Activated T-cell treated with anti-CD3 and anti-CD28 coated beads, Interleukin-2, amount 50 U/mL, for 24 hours (primary cell): Measurements from ENCODE around the gene MBL2.

Experiments used
- DNase-seq: peaks from one replicate; pipeline ENCODE4 v3.0.0-alpha.2; 2020
- H3K27ac Mint-ChIP-seq: 2 replicates; pipeline ENCODE4 v1.8.0; 2020; ENCODE audit warnings: mild to moderate bottlenecking, mixed read lengths
- H3K27me3 Mint-ChIP-seq: 2 replicates; pipeline ENCODE4 v1.8.0; 2020; ENCODE audit warnings: mixed read lengths
- H3K36me3 Mint-ChIP-seq: 2 replicates; pipeline ENCODE4 v1.8.0; 2020; ENCODE audit warnings: low read depth, mixed read lengths
- H3K4me1 Mint-ChIP-seq: 2 replicates; pipeline ENCODE4 v1.8.0; 2020; ENCODE audit warnings: low read depth, mixed read lengths
- H3K4me3 Mint-ChIP-seq: 2 replicates; pipeline ENCODE4 v1.8.0; 2020; ENCODE audit warnings: mild to moderate bottlenecking, moderate library complexity, mixed read lengths
- H3K9me3 Mint-ChIP-seq: 2 replicates; pipeline ENCODE4 v1.8.0; 2020; ENCODE audit warnings: mixed read lengths

Gene MBL2

GRCh38 chr10:52772623-52773022 lies at the start of gene MBL2:
Gene MBL2, minus strand, starts transcription at chr10:52772784. Its CDS starts 1,149 bp downstream, at chr10:52771635.
- H3K4me3 Mint-ChIP-seq: no peak within 1 kb of the TSS
- DNase-seq: no peak
- no peaks in the 10 kb centered on the region for H3K27me3 Mint-ChIP-seq
- no peaks in the 10 kb centered on the region for H3K9me3 Mint-ChIP-seq
- H3K36me3 Mint-ChIP-seq: no peaks in the 10 kb centered on the region
- no peaks in the 10 kb centered on the region for H3K4me1 Mint-ChIP-seq
- no peak within 1 kb of the TSS for H3K27ac Mint-ChIP-seq

GRCh38 chr10:52820309-52820708 lies 47.7 kb upstream of the MBL2 start:
- no peak for DNase-seq
- Mint-ChIP-seq H3K27ac (no peak overlapping the region), H3K4me1 (no peaks in the 10 kb centered on the region), H3K27me3 (no peaks in the 10 kb centered on the region), H3K9me3 (no peaks in the 10 kb centered on the region), H3K4me3 (no peak overlapping the region), H3K36me3 (no peaks in the 10 kb centered on the region)

GRCh38 chr10:52818019-52818418 lies 45.4 kb upstream of the MBL2 start:
- no peak for DNase-seq
- H3K27ac Mint-ChIP-seq: no peak overlapping the region
- no peaks in the 10 kb centered on the region for H3K27me3 Mint-ChIP-seq
- H3K9me3 Mint-ChIP-seq: no peaks in the 10 kb centered on the region
- H3K36me3 Mint-ChIP-seq: no peaks in the 10 kb centered on the region
- H3K4me1 Mint-ChIP-seq: no peaks in the 10 kb centered on the region
- H3K4me3 Mint-ChIP-seq: no peak overlapping the region

GRCh38 chr10:52814506-52814905 lies 41.9 kb upstream of the MBL2 start:
- H3K36me3 Mint-ChIP-seq: no peaks in the 10 kb centered on the region
- no peaks in the 10 kb centered on the region for H3K27me3 Mint-ChIP-seq
- no peak for DNase-seq
- H3K27ac Mint-ChIP-seq: no peak overlapping the region
- no peaks in the 10 kb centered on the region for H3K4me1 Mint-ChIP-seq
- H3K4me3 Mint-ChIP-seq: no peak overlapping the region
- H3K9me3 Mint-ChIP-seq: no peaks in the 10 kb centered on the region

DNA sequence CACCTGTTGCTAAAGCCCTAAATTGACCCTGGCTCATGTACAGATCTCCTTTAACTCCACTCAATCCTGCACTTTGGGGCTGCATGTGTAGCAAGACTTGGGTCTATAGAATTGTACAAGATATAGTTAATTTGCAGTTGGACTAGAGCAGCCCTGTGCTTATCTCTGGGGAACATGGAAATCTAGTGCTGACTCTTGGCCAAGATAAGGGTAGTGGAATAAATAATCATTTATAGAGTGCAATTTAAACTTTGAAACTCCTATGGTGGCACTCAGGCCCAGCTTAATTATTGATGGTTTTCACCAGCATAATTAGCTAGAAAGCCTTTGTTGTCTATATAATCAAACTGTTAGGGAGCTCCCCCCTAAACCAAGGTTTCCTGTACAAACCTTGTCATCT lies 39.2 kb upstream of the MBL2 start:
- no peak overlapping the region for H3K4me3 Mint-ChIP-seq
- no peak overlapping the region for H3K27ac Mint-ChIP-seq
- H3K4me1 Mint-ChIP-seq: no peaks in the 10 kb centered on the region
- DNase-seq: no peak
- no peaks in the 10 kb centered on the region for H3K36me3 Mint-ChIP-seq
- no peaks in the 10 kb centered on the region for H3K27me3 Mint-ChIP-seq
- no peaks in the 10 kb centered on the region for H3K9me3 Mint-ChIP-seq

GRCh38 chr10:52810761-52811160 lies 38.2 kb upstream of the MBL2 start:
- Mint-ChIP-seq H3K36me3 (no peaks in the 10 kb centered on the region), H3K27ac (no peak overlapping the region), H3K9me3 (peaks cover 4% of the 10 kb centered on the region), H3K4me3 (no peak overlapping the region), H3K27me3 (no peaks in the 10 kb centered on the region), H3K4me1 (no peaks in the 10 kb centered on the region)
- DNase-seq: no peak

GRCh38 chr10:52807803-52808202 lies 35.2 kb upstream of the MBL2 start:
- H3K4me3 Mint-ChIP-seq: no peak overlapping the region
- no peaks in the 10 kb centered on the region for H3K27me3 Mint-ChIP-seq
- H3K27ac Mint-ChIP-seq: no peak overlapping the region
- peaks cover 4% of the 10 kb centered on the region for H3K9me3 Mint-ChIP-seq
- no peak for DNase-seq
- H3K36me3 Mint-ChIP-seq: no peaks in the 10 kb centered on the region
- H3K4me1 Mint-ChIP-seq: no peaks in the 10 kb centered on the region

DNA sequence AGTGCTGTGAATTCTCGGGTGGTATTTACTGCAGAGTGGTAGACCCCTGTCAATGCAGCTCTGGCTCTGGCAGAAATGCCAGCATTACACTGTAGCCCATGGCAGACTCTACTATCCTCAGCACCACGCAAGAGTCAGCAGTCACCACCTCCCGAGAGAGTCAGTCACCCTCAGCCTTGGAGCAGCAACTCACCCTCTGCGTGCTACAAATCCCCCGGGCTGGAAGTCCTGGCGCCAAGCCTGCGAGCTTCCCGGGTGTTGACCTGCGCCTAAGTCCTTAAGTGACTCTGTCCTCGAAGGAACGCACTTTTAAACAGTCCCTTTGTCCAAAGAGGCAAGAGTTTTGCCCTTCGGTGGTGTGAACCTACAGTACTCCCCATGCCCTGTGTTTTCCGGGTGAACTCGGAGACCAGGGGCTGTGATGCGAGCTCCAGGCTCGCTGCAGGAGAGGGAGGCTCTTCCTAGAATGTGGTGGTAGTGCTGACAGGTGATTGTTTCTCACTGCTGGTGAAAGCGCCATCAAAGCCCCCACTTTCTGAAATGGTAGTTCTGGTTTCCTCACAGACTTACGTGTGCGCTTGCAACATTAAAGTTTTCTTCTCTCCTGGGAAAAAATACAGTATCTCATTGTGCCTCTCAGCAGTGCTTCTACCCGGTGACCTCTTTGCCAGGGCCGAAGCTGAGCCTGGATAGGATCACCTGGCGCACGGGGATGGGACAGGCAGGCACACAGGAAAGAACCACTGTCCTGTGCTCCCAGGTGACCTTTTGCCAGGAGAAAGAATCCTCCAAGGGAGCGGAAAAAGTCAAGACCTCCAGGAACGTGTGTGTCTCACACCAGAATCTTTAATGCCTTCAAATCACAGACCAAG lies 33.1 kb upstream of the MBL2 start:
- peaks cover 7% of the 10 kb centered on the region for H3K9me3 Mint-ChIP-seq
- no peaks in the 10 kb centered on the region for H3K4me1 Mint-ChIP-seq
- no peak for DNase-seq
- H3K27me3 Mint-ChIP-seq: no peaks in the 10 kb centered on the region
- H3K27ac Mint-ChIP-seq: no peak overlapping the region
- H3K36me3 Mint-ChIP-seq: no peaks in the 10 kb centered on the region
- H3K4me3 Mint-ChIP-seq: no peak overlapping the region

DNA sequence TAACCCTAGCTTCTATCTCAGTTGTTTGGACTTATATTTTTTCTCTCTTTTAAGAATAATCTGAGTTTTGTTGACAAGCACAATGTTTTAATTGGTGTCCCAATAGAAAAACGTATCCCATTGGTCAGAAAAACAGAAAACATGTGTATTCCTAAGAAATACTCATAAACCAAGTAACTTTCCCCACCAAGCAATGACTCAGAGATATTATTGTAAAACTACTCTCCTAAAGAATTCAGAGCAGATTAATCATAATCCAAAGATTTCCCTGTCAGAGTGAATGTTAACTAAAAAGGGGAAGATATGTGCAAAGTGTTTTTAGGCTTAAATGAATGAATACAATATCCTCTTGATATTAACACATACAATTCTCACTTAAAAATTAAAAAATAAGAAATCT lies 29.4 kb upstream of the MBL2 start:
- Mint-ChIP-seq H3K27ac (no peak overlapping the region), H3K4me3 (no peak overlapping the region), H3K36me3 (no peaks in the 10 kb centered on the region), H3K4me1 (no peaks in the 10 kb centered on the region), H3K27me3 (no peaks in the 10 kb centered on the region), H3K9me3 (peaks cover 12% of the 10 kb centered on the region)
- no peak for DNase-seq

DNA sequence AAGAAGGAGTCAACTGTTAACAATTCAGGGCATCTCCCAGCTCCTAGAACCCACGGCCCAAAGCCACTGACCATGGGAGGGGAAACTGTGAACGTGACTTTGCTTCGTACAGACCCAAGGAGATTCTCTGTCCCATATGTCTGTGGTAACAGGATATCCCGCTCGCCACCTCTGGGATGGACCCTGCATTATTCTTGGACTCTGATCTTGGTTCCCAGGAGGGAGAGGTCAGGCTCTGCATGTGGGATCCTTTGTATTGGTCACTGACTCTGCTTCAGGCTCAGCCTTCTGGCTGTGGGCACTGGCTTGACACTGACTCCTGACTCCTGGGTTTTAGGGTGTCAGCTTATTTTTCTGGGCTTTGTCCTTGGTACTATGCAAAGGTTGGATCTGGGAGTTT lies 13.5 kb upstream of the MBL2 start:
- Mint-ChIP-seq H3K4me1 (no peaks in the 10 kb centered on the region), H3K4me3 (no peak overlapping the region), H3K27ac (no peak overlapping the region)

DNA sequence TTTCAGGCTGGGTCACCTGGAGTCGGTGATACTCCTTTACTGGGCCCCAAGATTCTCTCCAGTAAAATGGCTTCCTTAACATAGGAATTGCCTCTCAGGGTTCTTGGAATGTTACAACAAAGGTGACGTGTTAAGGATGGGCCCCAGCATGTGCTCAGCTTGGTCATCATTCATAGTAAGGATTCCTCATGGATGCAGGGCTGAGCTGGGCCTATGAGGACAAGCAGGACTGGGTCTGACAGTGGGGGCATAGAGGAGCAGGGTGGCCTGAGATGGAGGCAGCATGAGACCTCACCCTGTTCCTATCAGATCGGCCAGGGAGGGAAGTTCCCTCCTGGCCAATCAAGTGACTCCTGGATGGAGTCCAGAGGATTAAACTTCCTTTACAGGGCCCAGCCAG lies 12.8 kb upstream of the MBL2 start:
- Mint-ChIP-seq H3K4me3 (no peak overlapping the region), H3K27ac (no peak overlapping the region), H3K9me3 (no peaks in the 10 kb centered on the region), H3K27me3 (no peaks in the 10 kb centered on the region), H3K4me1 (no peaks in the 10 kb centered on the region), H3K36me3 (no peaks in the 10 kb centered on the region)
- DNase-seq: no peak

More for the DNA sequence above, 13.5 kb upstream of the MBL2 start:
- no peaks in the 10 kb centered on the region for H3K9me3 Mint-ChIP-seq
- DNase-seq: no peak
- no peaks in the 10 kb centered on the region for H3K36me3 Mint-ChIP-seq
- H3K27me3 Mint-ChIP-seq: no peaks in the 10 kb centered on the region

GRCh38 chr10:52783726-52784125 lies 11.1 kb upstream of the MBL2 start:
- no peak for DNase-seq
- Mint-ChIP-seq H3K4me3 (no peak overlapping the region), H3K4me1 (no peaks in the 10 kb centered on the region), H3K27ac (no peak overlapping the region), H3K36me3 (no peaks in the 10 kb centered on the region), H3K27me3 (no peaks in the 10 kb centered on the region), H3K9me3 (no peaks in the 10 kb centered on the region)

GRCh38 chr10:52782554-52782953 lies 10.0 kb upstream of the MBL2 start:
- Mint-ChIP-seq H3K4me3 (no peak overlapping the region), H3K4me1 (no peaks in the 10 kb centered on the region)

DNA sequence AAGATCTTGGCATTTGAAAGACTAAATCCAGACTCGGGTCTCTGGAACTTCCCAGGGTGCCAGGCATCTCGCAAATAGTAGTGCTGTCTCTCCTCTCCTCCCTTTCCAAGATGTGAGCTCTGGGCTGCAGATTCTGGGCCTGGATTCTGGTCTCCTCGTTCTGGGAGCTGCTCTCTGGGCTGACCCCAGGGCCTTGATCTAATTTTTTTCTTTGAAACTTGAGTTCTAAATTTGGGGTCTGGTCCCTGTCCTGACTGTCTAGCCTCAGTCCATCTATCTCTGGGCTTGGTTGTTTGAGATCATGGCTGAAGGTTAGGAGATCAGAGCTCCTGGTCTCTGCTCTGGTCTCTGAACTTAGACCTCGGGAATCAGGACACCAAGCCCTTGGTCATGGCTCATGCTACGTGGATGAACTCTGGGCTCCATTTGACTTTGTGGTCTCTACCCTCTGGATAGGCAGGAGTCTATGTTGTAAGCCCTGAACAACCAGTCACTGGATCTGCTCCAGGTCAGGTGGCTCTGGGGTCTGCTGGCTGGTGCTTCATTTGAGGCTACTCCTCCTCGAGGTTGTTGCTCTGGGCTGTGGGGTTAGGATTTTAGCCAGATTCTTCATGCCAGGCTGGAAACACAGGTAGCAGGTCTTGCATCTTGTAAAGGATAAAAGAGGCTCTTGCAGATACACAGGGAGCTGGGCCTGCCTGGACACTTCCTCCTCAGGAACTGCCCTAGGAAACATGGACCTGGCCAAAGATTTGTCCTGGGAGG lies 8.0 kb upstream of the MBL2 start:
- no peaks in the 10 kb centered on the region for H3K36me3 Mint-ChIP-seq
- no peak for DNase-seq
- no peak overlapping the region for H3K27ac Mint-ChIP-seq
- no peaks in the 10 kb centered on the region for H3K9me3 Mint-ChIP-seq
- no peak overlapping the region for H3K4me3 Mint-ChIP-seq
- H3K27me3 Mint-ChIP-seq: no peaks in the 10 kb centered on the region
- no peaks in the 10 kb centered on the region for H3K4me1 Mint-ChIP-seq

More at GRCh38 chr10:52782554-52782953, 10.0 kb upstream of the MBL2 start:
- no peaks in the 10 kb centered on the region for H3K9me3 Mint-ChIP-seq
- no peak for DNase-seq
- H3K27ac Mint-ChIP-seq: no peak overlapping the region
- H3K27me3 Mint-ChIP-seq: no peaks in the 10 kb centered on the region
- no peaks in the 10 kb centered on the region for H3K36me3 Mint-ChIP-seq
